Hepatocyte (in vitro differentiated cells): ENCODE measurements around the gene IRF1.

Experiments
- EZH2 ChIP-seq: fragments of 200-600 bp; sonication (generic); IDR thresholded peaks from 2 replicates; pipeline ENCODE4 v1.6.1; 2016; ENCODE audit warnings: antibody characterized with exemption, mild to moderate bottlenecking, borderline replicate concordance
- TF ChIP-seq, protein P1 (sequence below): fragments of 200-600 bp; sonication (generic); IDR thresholded peaks from 2 replicates; pipeline ENCODE4 v1.5.1; 2016; ENCODE audit warnings: antibody characterized with exemption, mild to moderate bottlenecking; ENCODE audit not compliant: poor library complexity

DNA sequence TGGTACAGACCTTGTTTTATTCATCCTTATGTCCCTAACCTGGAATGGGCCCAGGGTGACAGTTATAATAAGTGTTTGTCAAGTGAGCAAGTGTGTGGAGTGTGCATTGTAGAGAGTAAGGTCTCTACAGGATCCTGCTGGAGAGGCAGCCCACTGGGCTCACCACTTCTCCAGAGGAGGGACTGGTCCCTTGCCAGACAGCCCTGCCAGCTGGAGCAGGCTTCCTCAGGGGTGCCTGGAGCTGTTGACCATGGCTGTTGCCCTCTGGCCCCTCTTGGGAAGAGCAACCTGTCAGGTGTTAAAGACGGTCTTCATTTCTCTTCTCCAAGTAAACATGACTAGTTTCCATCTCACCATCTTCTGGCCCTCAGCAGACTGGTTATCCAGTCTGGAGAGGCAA is 20.0 kb downstream of the IRF1 start:
- TF ChIP-seq, protein P1, sequence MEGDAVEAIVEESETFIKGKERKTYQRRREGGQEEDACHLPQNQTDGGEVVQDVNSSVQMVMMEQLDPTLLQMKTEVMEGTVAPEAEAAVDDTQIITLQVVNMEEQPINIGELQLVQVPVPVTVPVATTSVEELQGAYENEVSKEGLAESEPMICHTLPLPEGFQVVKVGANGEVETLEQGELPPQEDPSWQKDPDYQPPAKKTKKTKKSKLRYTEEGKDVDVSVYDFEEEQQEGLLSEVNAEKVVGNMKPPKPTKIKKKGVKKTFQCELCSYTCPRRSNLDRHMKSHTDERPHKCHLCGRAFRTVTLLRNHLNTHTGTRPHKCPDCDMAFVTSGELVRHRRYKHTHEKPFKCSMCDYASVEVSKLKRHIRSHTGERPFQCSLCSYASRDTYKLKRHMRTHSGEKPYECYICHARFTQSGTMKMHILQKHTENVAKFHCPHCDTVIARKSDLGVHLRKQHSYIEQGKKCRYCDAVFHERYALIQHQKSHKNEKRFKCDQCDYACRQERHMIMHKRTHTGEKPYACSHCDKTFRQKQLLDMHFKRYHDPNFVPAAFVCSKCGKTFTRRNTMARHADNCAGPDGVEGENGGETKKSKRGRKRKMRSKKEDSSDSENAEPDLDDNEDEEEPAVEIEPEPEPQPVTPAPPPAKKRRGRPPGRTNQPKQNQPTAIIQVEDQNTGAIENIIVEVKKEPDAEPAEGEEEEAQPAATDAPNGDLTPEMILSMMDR: no peak
- TF ChIP-seq EZH2: no peak
